MCF 10A (cell line): ENCODE results near the gene COL3A1. TPM values are rescaled to one million over a fixed set of nuclear protein-coding genes. Genes with fewer than 3 reads are reported as not detected.

ENCODE experiments used
- BruUV-seq: library from RNA; stranded (reverse); fragments of 400-500 nt; replicated peaks from 2 replicates; lab custom pipeline; 2021; lab: Mats Ljungman, UMichigan
- CTCF ChIA-PET: fragments of 300-600 bp; sonication (Branson Sonifier 250); formaldehyde crosslinking; extraction: SDS; loops from one replicate; lab custom pipeline; 2021; ENCODE audit warnings: antibody characterized with exemption, inconsistent platforms; lab: Yijun Ruan, JAX
- POLR2A ChIA-PET: fragments of 300-600, 350-650 bp; sonication (Branson Sonifier 250); formaldehyde crosslinking; extraction: SDS; loops from one replicate; lab custom pipeline; 2020; ENCODE audit warnings: antibody characterized with exemption, inconsistent platforms; lab: Yijun Ruan, JAX
- DNase-seq: peaks from one replicate; pipeline ENCODE4 v3.0.0-alpha.2; 2018; ENCODE audit not compliant: unreplicated experiment
- H3K27ac Mint-ChIP-seq: one replicate; pipeline ENCODE4 v1.8.0; 2022; ENCODE audit warnings: mild to moderate bottlenecking, low read depth, mixed read lengths; ENCODE audit not compliant: unreplicated experiment
- H3K27me3 Mint-ChIP-seq: one replicate; pipeline ENCODE4 v1.8.0; 2022; ENCODE audit warnings: mixed read lengths; ENCODE audit not compliant: insufficient read depth, unreplicated experiment
- H3K36me3 Mint-ChIP-seq: one replicate; pipeline ENCODE4 v1.8.0; 2022; ENCODE audit warnings: mild to moderate bottlenecking, moderate library complexity, mixed read lengths; ENCODE audit not compliant: insufficient read depth, unreplicated experiment
- H3K4me1 Mint-ChIP-seq: one replicate; pipeline ENCODE4 v1.8.0; 2022; ENCODE audit warnings: mixed read lengths; ENCODE audit not compliant: insufficient read depth, unreplicated experiment
- H3K4me3 Mint-ChIP-seq: one replicate; pipeline ENCODE4 v1.8.0; 2022; ENCODE audit warnings: mild to moderate bottlenecking, moderate library complexity, mixed read lengths; ENCODE audit not compliant: unreplicated experiment
- H3K9me3 Mint-ChIP-seq: one replicate; pipeline ENCODE4 v1.8.0; 2022; ENCODE audit warnings: mixed read lengths; ENCODE audit not compliant: unreplicated experiment
- CTCF ChIP-seq: fragments of 200-600 bp; IDR thresholded peaks from one replicate; pipeline ENCODE4 v1.8.0; 2022; ENCODE audit warnings: antibody characterized with exemption, mild to moderate bottlenecking; ENCODE audit not compliant: unreplicated experiment
- intact Hi-C: fragments of 100-400 bp; cut with micrococcal nuclease; formaldehyde crosslinking; loops from 2 replicates; pipeline ENCODE4 v1.14.1; 2022
- total RNA-seq: library from RNA; stranded (reverse); gene quantifications from 2 replicates; pipeline ENCODE4 v1.2.3, GENCODE V29; 2022

COL3A1 gene
- total RNA-seq, 1 experiment from 2014 or later = not detected

GRCh38 chr2:189020179-189020578, 46.0 kb downstream of the COL3A1 start:
- H3K27ac Mint-ChIP-seq = no peak overlapping the region
- POLR2A ChIA-PET = no interaction called here
- TF ChIP-seq CTCF = no peak
- BruUV-seq = no TSS peak
- no peaks in the 10 kb centered on the region for H3K27me3 Mint-ChIP-seq
- H3K4me3 Mint-ChIP-seq = no peak overlapping the region
- peaks cover 5% of the 10 kb centered on the region for H3K4me1 Mint-ChIP-seq
- H3K36me3 Mint-ChIP-seq = no peaks in the 10 kb centered on the region
- CTCF ChIA-PET = no interaction called here
- no peak for DNase-seq
- no peaks in the 10 kb centered on the region for H3K9me3 Mint-ChIP-seq
- intact Hi-C loops = no loop called here

GRCh38 chr2:189022053-189022481, 47.9 kb downstream of the COL3A1 start:
- H3K4me3 Mint-ChIP-seq = no peak overlapping the region
- CTCF ChIA-PET = interaction anchor here (0.7 kb wide), 1 partner anchor 499 kb away, joined by 3 read pairs; no protein-coding TSS in a partner anchor

GRCh38 chr2:189022492-189022891, 48.3 kb downstream of the COL3A1 start:
- DNase-seq = no peak
- H3K36me3 Mint-ChIP-seq = no peaks in the 10 kb centered on the region
- H3K9me3 Mint-ChIP-seq = no peaks in the 10 kb centered on the region
- no peak overlapping the region for H3K4me3 Mint-ChIP-seq
- CTCF ChIA-PET = interaction anchor here (0.7 kb wide), 1 partner anchor 499 kb away, joined by 3 read pairs; no protein-coding TSS in a partner anchor
- peaks cover 5% of the 10 kb centered on the region for H3K4me1 Mint-ChIP-seq
- H3K27ac Mint-ChIP-seq = no peak overlapping the region
- intact Hi-C loops = no loop called here
- no peaks in the 10 kb centered on the region for H3K27me3 Mint-ChIP-seq
- no peak for TF ChIP-seq CTCF
- BruUV-seq = no TSS peak
- POLR2A ChIA-PET = no interaction called here

More at GRCh38 chr2:189022053-189022481, 47.9 kb downstream of the COL3A1 start:
- no peaks in the 10 kb centered on the region for H3K27me3 Mint-ChIP-seq
- no TSS peak for BruUV-seq
- no peak for TF ChIP-seq CTCF
- H3K36me3 Mint-ChIP-seq = no peaks in the 10 kb centered on the region
- POLR2A ChIA-PET = no interaction called here
- no peak overlapping the region for H3K27ac Mint-ChIP-seq
- intact Hi-C loops = no loop called here
- H3K9me3 Mint-ChIP-seq = no peaks in the 10 kb centered on the region
- DNase-seq = no peak
- H3K4me1 Mint-ChIP-seq = peaks cover 5% of the 10 kb centered on the region

- peak; percentile 28 for TF ChIP-seq CTCF
- intact Hi-C loops = no loop called here
- DNase-seq = peak; percentile 4
- Mint-ChIP-seq H3K36me3 (no peaks in the 10 kb centered on the region), H3K4me3 (no peak overlapping the region), H3K27ac (peak overlapping the region; percentile 8), H3K4me1 (no peaks in the 10 kb centered on the region), H3K27me3 (no peaks in the 10 kb centered on the region), H3K9me3 (no peaks in the 10 kb centered on the region)
- CTCF ChIA-PET = interaction anchor here (0.5 to 0.8 kb wide), 3 partner anchors 21 to 1560 kb away, joined by 3 to 5 read pairs (median 3); no protein-coding TSS in a partner anchor
- POLR2A ChIA-PET = no interaction called here
- no TSS peak for BruUV-seq
Observed at GRCh38 chr2:189024901-189025618, 50.9 kb downstream of the COL3A1 start.
